ENCODE measurements around the gene ITPA.

DNA sequence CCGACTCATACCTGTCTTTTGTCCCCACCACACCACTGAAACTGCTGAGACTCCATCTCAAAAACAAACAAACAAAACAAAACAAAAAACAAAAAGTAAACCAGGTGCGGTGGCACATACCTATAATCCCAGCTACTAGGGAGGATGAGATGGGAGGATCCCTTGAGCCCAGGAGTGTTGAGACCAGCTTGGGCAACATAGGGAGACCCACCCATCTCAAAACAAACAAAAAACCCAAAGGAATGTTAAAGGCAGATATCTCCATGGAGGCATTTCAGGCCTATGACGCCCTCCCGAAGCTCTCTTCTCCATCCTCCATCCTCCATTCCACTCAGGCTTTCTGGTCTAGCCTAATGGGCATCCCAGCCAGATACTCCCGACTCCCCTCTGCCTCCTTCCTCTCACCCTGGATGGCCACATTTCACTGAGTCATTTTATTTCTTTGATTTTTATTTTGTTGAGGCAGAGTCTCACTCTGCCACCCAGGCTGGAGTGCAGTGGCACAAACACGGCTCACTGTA is 32.9 kb downstream of the ITPA start:
- TF ChIP-seq, protein P1, sequence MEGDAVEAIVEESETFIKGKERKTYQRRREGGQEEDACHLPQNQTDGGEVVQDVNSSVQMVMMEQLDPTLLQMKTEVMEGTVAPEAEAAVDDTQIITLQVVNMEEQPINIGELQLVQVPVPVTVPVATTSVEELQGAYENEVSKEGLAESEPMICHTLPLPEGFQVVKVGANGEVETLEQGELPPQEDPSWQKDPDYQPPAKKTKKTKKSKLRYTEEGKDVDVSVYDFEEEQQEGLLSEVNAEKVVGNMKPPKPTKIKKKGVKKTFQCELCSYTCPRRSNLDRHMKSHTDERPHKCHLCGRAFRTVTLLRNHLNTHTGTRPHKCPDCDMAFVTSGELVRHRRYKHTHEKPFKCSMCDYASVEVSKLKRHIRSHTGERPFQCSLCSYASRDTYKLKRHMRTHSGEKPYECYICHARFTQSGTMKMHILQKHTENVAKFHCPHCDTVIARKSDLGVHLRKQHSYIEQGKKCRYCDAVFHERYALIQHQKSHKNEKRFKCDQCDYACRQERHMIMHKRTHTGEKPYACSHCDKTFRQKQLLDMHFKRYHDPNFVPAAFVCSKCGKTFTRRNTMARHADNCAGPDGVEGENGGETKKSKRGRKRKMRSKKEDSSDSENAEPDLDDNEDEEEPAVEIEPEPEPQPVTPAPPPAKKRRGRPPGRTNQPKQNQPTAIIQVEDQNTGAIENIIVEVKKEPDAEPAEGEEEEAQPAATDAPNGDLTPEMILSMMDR (conservative IDR thresholded peaks at IDR 0.05; ENCODE audit: low read depth, low read length) = no peak
- TF ChIP-seq EZH2 (IDR thresholded peaks at IDR 0.05; ENCODE audit: low read length, unreplicated experiment) = no peak
- TF ChIP-seq EZH2phosphoT487 (IDR thresholded peaks at IDR 0.05; ENCODE audit: borderline replicate concordance, low read length) = no peak

Measured in PC-3 (cell line).